GM12878 (cell line): ENCODE measurements around the gene NUP107. TPM values are rescaled to one million over a fixed set of nuclear protein-coding genes. Genes with fewer than 3 reads are reported as not detected.
A peak's percentile ranks its signal among the peaks of the same experiment; 100 is the strongest.

Source experiments
- ATAC-seq: fragments of 200-7000 bp; cut with Tn5 transposase; 3 replicates; pipeline ENCODE4 v1.9.1; 2020; ENCODE audit warnings: mild to moderate bottlenecking, moderate library complexity
- BruUV-seq: library from RNA; stranded (reverse); fragments of 400-500 nt; replicated peaks from 2 replicates; lab custom pipeline; 2021; lab: Mats Ljungman, UMichigan
- CTCF ChIA-PET: fragments of 300-600 bp; sonication (Branson Sonifier 250); formaldehyde crosslinking; extraction: SDS; loops from one replicate; lab custom pipeline; 2021; ENCODE audit warnings: inconsistent platforms; lab: Yijun Ruan, JAX
- POLR2A ChIA-PET: fragments of 350-600 bp; formaldehyde crosslinking; extraction: SDS; loops from one replicate; lab custom pipeline; 2021; ENCODE audit warnings: inconsistent platforms; lab: Charles Lee
- RAD21 ChIA-PET: fragments of 300-600 bp; sonication (Branson Sonifier 250); formaldehyde crosslinking; loops from one replicate; lab custom pipeline; 2023; ENCODE audit warnings: antibody characterized with exemption; ENCODE audit not compliant: unreplicated experiment; lab: Charles Lee
- SMC1A ChIA-PET: fragments of 300-600 bp; sonication (Branson Sonifier 250); formaldehyde crosslinking; loops from one replicate; lab custom pipeline; 2023; ENCODE audit not compliant: unreplicated experiment, uncharacterized antibody; lab: Charles Lee
- DNase-seq: peaks from one replicate; pipeline ENCODE4 v3.0.0-alpha.2; 2011; ENCODE audit warnings: low read depth, low spot score
- FAIRE-seq: peaks from 3 replicates; lab custom pipeline; 2011; peaks lifted over from hg19 to GRCh38; lab: Jason Lieb, UNC
- H2AFZ ChIP-seq: 2 replicates; pipeline ENCODE4 v1.6.0; 2011; ENCODE audit warnings: low read depth, low read length, control low read depth; ENCODE audit not compliant: control insufficient read depth
- H3K27ac ChIP-seq: 2 replicates; pipeline ENCODE4 v1.5.1; 2011; ENCODE audit warnings: control low read depth; ENCODE audit not compliant: control insufficient read depth, insufficient read depth
- H3K27me3 ChIP-seq, 2 experiments: replicated peaks in 1 of 2; 2 replicates each; pipeline versions ENCODE4 v1.6.0 to v1.6.1; 2011; ENCODE audit warnings: low read length in 1 of 2; ENCODE audit not compliant: control insufficient read depth in 2 of 2, insufficient read depth in 2 of 2
- H3K36me3 ChIP-seq, 2 experiments: 2 replicates each; pipeline ENCODE4 v1.5.1; 2011; ENCODE audit warnings: low read length in 1 of 2; ENCODE audit not compliant: control insufficient read depth in 2 of 2, insufficient read depth in 2 of 2
- H3K4me1 ChIP-seq: 2 replicates; pipeline ENCODE4 v1.6.1; 2011; ENCODE audit warnings: mild to moderate bottlenecking, low read length, moderate library complexity, mixed read lengths; ENCODE audit not compliant: control insufficient read depth, insufficient read depth
- H3K4me2 ChIP-seq: 2 replicates; pipeline ENCODE4 v1.6.0; 2011; ENCODE audit warnings: control low read depth; ENCODE audit not compliant: control insufficient read depth, insufficient read depth
- H3K4me3 ChIP-seq: fragments of 200-600 bp; sonication (generic); 2 replicates; pipeline ENCODE4 v1.5.1; 2016
- H3K79me2 ChIP-seq: 2 replicates; pipeline ENCODE4 v1.6.0; 2011; ENCODE audit warnings: low read length; ENCODE audit not compliant: control insufficient read depth, insufficient read depth
- H3K9ac ChIP-seq: 2 replicates; pipeline ENCODE4 v1.8.0; 2011; ENCODE audit warnings: low read length, control low read depth, mixed read lengths; ENCODE audit not compliant: control insufficient read depth, insufficient read depth
- H3K9me3 ChIP-seq: replicated peaks from 3 replicates; pipeline ENCODE4 v1.5.1; 2011; ENCODE audit warnings: mild to moderate bottlenecking, low read length; ENCODE audit not compliant: control insufficient read depth, insufficient read depth
- H4K20me1 ChIP-seq: 2 replicates; pipeline ENCODE4 v1.6.0; 2011; ENCODE audit not compliant: control insufficient read depth, insufficient read depth
- CHD1 ChIP-seq: IDR thresholded peaks from 2 replicates; pipeline ENCODE4 v1.6.1; 2012; ENCODE audit warnings: low read depth, low read length, improper control_type of control experiment
- CREB1 ChIP-seq: IDR thresholded peaks from 2 replicates; pipeline ENCODE4 v1.6.1; 2012; ENCODE audit warnings: low read depth, mild to moderate bottlenecking, inconsistent platforms
- IKZF2 ChIP-seq, 2 experiments: fragments of 450-650 bp; IDR thresholded peaks; 2 replicates each; pipeline ENCODE4 v1.6.1; 2017; ENCODE audit warnings: mild to moderate bottlenecking in 2 of 2, moderate library complexity in 2 of 2
- NR2C1 ChIP-seq: fragments of 450-650 bp; IDR thresholded peaks from 2 replicates; pipeline ENCODE4 v1.6.1; 2017; ENCODE audit warnings: antibody characterized with exemption, mild to moderate bottlenecking, moderate library complexity
- POLR2A ChIP-seq: IDR thresholded peaks from 2 replicates; pipeline ENCODE4 v1.6.1; 2011; ENCODE audit warnings: low read depth, mild to moderate bottlenecking, low read length
- RB1 ChIP-seq: fragments of 450-650 bp; formaldehyde crosslinking; IDR thresholded peaks from 2 replicates; pipeline ENCODE4 v1.6.1; 2017; ENCODE audit warnings: mild to moderate bottlenecking, borderline replicate concordance
- RUNX3 ChIP-seq: IDR thresholded peaks from 2 replicates; pipeline ENCODE4 v1.6.1; 2012; ENCODE audit warnings: low read length, inconsistent platforms
- SP1 ChIP-seq: IDR thresholded peaks from one replicate; pipeline ENCODE4 v1.6.1; 2011; ENCODE audit warnings: low read depth, low read length
- SUZ12 ChIP-seq: fragments of 200-600 bp; sonication (generic); IDR thresholded peaks from one replicate; pipeline ENCODE4 v1.6.1; 2018; ENCODE audit warnings: antibody characterized with exemption, mild to moderate bottlenecking; ENCODE audit not compliant: unreplicated experiment
- YY1 ChIP-seq: IDR thresholded peaks from 2 replicates; pipeline ENCODE4 v1.6.1; 2011; ENCODE audit warnings: low read depth, mild to moderate bottlenecking, low read length
- ZNF24 ChIP-seq: fragments of 450-650 bp; IDR thresholded peaks from 2 replicates; pipeline ENCODE4 v1.6.1; 2017; ENCODE audit warnings: antibody characterized with exemption, mild to moderate bottlenecking
- ZNF384 ChIP-seq: IDR thresholded peaks from 2 replicates; pipeline ENCODE4 v1.6.1; 2012; ENCODE audit warnings: low read depth, mild to moderate bottlenecking, low read length, improper control_type of control experiment, borderline replicate concordance
- WGBS: methylation state at CpG from one replicate; pipeline ENCODE4 v1.1.6; 2016; ENCODE audit warnings: low lambda C conversion rate; ENCODE audit not compliant: insufficient replicate concordance, insufficient coverage; ENCODE audit errors: missing lambda C conversion rate; 5-methylcytosine and 5-hydroxymethylcytosine counted together
- in situ Hi-C: fragments of 300-500 bp; cut with MboI; formaldehyde crosslinking; loops from 9 replicates; pipeline ENCODE4 v1.14.3; 2018; ENCODE audit warnings: mixed read lengths
- intact Hi-C: fragments of 100-400 bp; cut with micrococcal nuclease; formaldehyde crosslinking; loops from one replicate; pipeline ENCODE4 v1.14.2; 2022; ENCODE audit not compliant: unreplicated experiment
- polyA plus RNA-seq, 11 experiments: library from polyadenylated mRNA; depleted of rRNA in 4 of 11; unstranded in 6 of 11; stranded (reverse) in 5 of 11; fragments of >200 nt; fragmentation: Nextera tagmentation in 4 of 11; fragmentation: Illumina TruSeq in 1 of 11; extraction: Ambion mirVana in 4 of 11; extraction: Trizol in 1 of 11; gene quantifications; 1 replicate in 1 of 11; 2 replicates in 10 of 11; pipeline versions ENCODE4 v1.2.1 to v1.2.3, GENCODE V29; 2011 to 2016; ENCODE audit warnings: inconsistent platforms in 2 of 11, missing spikeins in 2 of 11, low read depth in 1 of 11
- total RNA-seq, 4 experiments: library from RNA; depleted of rRNA in 3 of 4; stranded (reverse); fragments of >200 nt in 3 of 4; fragmentation: Illumina TruSeq in 1 of 4; extraction: Trizol in 1 of 4; gene quantifications; 2 replicates each; pipeline versions ENCODE4 v1.2.1 to v1.2.3, GENCODE V29; 2013 to 2021
- TF ChIP-seq, protein P1 (sequence below): IDR thresholded peaks from 2 replicates; pipeline ENCODE4 v1.6.1; 2012; ENCODE audit warnings: low read depth, low read length, improper control_type of control experiment
- TF ChIP-seq, protein P2 (sequence below): fragments of 450-650 bp; conservative IDR thresholded peaks from 2 replicates; pipeline ENCODE4 v1.6.1; 2017; ENCODE audit warnings: mild to moderate bottlenecking, moderate library complexity
- TF ChIP-seq, protein P3 (sequence below): fragments of 450-650 bp; IDR thresholded peaks from 2 replicates; pipeline ENCODE4 v1.6.1; 2016; ENCODE audit warnings: mild to moderate bottlenecking
- TF ChIP-seq, protein P4 (sequence below): fragments of 450-650 bp; IDR thresholded peaks from 2 replicates; pipeline ENCODE4 v1.6.1; 2017; ENCODE audit warnings: mild to moderate bottlenecking, moderate library complexity

The NUP107 gene
- total and polyA plus RNA-seq, 10 of the 15 experiments (the other 5 are each of a cell fraction or from before 2014, with no cell fraction given) = 73.4 to 132 (median 92.4) TPM

DNA sequence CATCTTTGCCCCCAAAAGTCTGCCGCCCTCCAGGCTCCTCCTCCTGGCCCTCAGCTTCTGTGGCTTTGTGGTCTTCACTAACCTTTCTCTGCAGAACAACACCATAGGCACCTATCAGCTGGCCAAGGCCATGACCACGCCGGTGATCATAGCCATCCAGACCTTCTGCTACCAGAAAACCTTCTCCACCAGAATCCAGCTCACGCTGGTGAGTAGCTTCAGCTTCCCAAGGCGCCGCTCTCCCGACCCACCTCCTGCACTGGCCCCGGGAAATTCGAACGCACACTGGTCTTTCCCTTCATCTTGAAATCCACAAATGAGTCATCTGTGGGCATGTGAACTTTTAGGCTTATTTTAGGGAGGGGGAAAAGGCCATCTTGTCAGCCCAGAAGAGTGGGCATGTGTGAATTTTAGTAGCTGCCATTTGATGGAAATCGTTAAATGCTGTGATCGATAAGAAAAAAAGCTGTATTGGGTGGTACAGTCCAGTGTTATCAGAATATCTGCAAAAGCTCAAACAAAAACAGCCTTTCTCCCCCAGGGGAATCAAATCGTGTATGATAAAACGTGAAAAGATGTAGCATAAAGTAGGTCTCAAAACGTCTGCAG lies 59.9 kb downstream of the NUP107 start:
- peak overlapping the region; percentile 98 for H2AFZ ChIP-seq
- no peaks in the 10 kb centered on the region for H3K27me3 ChIP-seq
- peak overlapping the region; percentile 70 for H3K4me2 ChIP-seq
- FAIRE-seq (no peak), ATAC-seq (peak; percentile 62), DNase-seq (peak; percentile 13)
- peak overlapping the region; percentile 84 for H3K4me3 ChIP-seq
- POLR2A ChIA-PET = interaction anchor here (0.6 to 1.6 kb wide), 15 partner anchors 41 to 1476 kb away, joined by 3 to 12 read pairs (median 3); partner anchors contain the start of gene MDM2
- H4K20me1 ChIP-seq = no peaks in the 10 kb centered on the region
- peaks cover 0 to 2% of the 10 kb centered on the region in 2 experiments; a peak in 2 of 4 replicates for H3K36me3 ChIP-seq
- SMC1A ChIA-PET = interaction anchor here (0.5 to 2.9 kb wide), 16 partner anchors 11 to 556 kb away, joined by 3 to 22 read pairs (median 4); no protein-coding TSS in a partner anchor
- peak overlapping the region; percentile 75 for H3K27ac ChIP-seq
- peaks cover 21% of the 10 kb centered on the region for H3K79me2 ChIP-seq
- WGBS = 5% methylated on average over 15 of the region's 15 CpGs
- intact Hi-C loops (loop anchor here (1.0 kb wide), 1 partner anchor 62 kb away; the partner anchor contains the start of gene MDM2), in situ Hi-C loops (no loop called here)
- no peaks in the 10 kb centered on the region for H3K9me3 ChIP-seq
- RAD21 ChIA-PET = interaction anchor here (0.5 to 2.9 kb wide), 13 partner anchors 61 to 610 kb away, joined by 3 to 25 read pairs (median 4); partner anchors contain the start of genes MDM1 and MDM2
- CTCF ChIA-PET = interaction anchor here (0.6 to 2.3 kb wide), 9 partner anchors 10 to 476 kb away, joined by 3 to 17 read pairs (median 4); partner anchors contain the start of gene MDM2
- peak overlapping the region; percentile 74 for H3K9ac ChIP-seq
- BruUV-seq = no TSS peak
- no peaks in the 10 kb centered on the region for H3K4me1 ChIP-seq
- TF ChIP-seq, protein P1, sequence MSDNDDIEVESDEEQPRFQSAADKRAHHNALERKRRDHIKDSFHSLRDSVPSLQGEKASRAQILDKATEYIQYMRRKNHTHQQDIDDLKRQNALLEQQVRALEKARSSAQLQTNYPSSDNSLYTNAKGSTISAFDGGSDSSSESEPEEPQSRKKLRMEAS = 0 out of 2 replicates have a peak, but pooled peaks have one; percentile 40
- TF ChIP-seq NR2C1 (no peak), ZNF384 (no peak), RB1 (no peak), POLR2A (no peak), RUNX3 (peak; percentile 66), SUZ12 (no peak), IKZF2 (IDR thresholded peaks at IDR 0.05) (peak in 1 of 2 experiments; percentile 61; a peak in 3 of 4 replicates), CHD1 (no peak), YY1 (peak; percentile 73), CREB1 (no peak), SP1 (no peak), ZNF24 (no peak)
- TF ChIP-seq, protein P2, sequence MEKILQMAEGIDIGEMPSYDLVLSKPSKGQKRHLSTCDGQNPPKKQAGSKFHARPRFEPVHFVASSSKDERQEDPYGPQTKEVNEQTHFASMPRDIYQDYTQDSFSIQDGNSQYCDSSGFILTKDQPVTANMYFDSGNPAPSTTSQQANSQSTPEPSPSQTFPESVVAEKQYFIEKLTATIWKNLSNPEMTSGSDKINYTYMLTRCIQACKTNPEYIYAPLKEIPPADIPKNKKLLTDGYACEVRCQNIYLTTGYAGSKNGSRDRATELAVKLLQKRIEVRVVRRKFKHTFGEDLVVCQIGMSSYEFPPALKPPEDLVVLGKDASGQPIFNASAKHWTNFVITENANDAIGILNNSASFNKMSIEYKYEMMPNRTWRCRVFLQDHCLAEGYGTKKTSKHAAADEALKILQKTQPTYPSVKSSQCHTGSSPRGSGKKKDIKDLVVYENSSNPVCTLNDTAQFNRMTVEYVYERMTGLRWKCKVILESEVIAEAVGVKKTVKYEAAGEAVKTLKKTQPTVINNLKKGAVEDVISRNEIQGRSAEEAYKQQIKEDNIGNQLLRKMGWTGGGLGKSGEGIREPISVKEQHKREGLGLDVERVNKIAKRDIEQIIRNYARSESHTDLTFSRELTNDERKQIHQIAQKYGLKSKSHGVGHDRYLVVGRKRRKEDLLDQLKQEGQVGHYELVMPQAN = peak; percentile 41
- TF ChIP-seq, protein P3, sequence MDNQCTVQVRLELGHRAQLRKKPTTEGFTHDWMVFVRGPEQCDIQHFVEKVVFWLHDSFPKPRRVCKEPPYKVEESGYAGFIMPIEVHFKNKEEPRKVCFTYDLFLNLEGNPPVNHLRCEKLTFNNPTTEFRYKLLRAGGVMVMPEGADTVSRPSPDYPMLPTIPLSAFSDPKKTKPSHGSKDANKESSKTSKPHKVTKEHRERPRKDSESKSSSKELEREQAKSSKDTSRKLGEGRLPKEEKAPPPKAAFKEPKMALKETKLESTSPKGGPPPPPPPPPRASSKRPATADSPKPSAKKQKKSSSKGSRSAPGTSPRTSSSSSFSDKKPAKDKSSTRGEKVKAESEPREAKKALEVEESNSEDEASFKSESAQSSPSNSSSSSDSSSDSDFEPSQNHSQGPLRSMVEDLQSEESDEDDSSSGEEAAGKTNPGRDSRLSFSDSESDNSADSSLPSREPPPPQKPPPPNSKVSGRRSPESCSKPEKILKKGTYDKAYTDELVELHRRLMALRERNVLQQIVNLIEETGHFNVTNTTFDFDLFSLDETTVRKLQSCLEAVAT = no peak
- TF ChIP-seq, protein P4, sequence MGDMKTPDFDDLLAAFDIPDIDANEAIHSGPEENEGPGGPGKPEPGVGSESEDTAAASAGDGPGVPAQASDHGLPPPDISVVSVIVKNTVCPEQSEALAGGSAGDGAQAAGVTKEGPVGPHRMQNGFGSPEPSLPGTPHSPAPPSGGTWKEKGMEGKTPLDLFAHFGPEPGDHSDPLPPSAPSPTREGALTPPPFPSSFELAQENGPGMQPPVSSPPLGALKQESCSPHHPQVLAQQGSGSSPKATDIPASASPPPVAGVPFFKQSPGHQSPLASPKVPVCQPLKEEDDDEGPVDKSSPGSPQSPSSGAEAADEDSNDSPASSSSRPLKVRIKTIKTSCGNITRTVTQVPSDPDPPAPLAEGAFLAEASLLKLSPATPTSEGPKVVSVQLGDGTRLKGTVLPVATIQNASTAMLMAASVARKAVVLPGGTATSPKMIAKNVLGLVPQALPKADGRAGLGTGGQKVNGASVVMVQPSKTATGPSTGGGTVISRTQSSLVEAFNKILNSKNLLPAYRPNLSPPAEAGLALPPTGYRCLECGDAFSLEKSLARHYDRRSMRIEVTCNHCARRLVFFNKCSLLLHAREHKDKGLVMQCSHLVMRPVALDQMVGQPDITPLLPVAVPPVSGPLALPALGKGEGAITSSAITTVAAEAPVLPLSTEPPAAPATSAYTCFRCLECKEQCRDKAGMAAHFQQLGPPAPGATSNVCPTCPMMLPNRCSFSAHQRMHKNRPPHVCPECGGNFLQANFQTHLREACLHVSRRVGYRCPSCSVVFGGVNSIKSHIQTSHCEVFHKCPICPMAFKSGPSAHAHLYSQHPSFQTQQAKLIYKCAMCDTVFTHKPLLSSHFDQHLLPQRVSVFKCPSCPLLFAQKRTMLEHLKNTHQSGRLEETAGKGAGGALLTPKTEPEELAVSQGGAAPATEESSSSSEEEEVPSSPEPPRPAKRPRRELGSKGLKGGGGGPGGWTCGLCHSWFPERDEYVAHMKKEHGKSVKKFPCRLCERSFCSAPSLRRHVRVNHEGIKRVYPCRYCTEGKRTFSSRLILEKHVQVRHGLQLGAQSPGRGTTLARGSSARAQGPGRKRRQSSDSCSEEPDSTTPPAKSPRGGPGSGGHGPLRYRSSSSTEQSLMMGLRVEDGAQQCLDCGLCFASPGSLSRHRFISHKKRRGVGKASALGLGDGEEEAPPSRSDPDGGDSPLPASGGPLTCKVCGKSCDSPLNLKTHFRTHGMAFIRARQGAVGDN = no peak
